GM12865 (cell line): ENCODE data around the gene CCDC149.

Experiments used
- DNase-seq: peaks from one replicate; pipeline ENCODE4 v3.0.0; 2010; ENCODE audit warnings: low read depth
- H3K4me3 ChIP-seq: 2 replicates; pipeline ENCODE4 v1.5.1; 2011; ENCODE audit warnings: mild to moderate bottlenecking, low read depth, low read length, control low read depth
- TF ChIP-seq, protein P1 (sequence below): IDR thresholded peaks from 2 replicates; pipeline ENCODE4 v1.5.1; 2011; ENCODE audit warnings: low read length, control low read depth, low read depth, inconsistent platforms; ENCODE audit not compliant: insufficient read depth; ENCODE audit errors: missing control alignments

The CCDC149 gene

DNA sequence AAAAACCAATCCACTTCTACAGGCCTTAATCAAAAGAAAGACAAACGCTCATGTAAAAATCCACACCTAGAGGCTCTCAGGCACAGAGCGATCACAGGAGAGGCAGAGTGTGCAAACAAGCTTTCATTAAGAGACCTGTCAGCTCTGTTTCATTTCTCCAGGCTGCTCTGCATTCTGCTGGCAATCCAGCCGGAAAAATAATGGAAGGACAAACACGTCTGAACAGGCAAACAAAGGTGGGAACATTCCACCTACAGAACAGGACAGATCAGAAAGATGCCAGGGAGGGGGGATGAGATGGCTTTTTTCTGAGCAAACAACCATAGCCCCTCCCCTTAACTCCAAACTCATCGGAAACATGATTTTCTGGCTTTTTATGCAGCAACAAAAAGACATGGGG, 107.8 kb downstream of the CCDC149 start:
- TF ChIP-seq, protein P1, sequence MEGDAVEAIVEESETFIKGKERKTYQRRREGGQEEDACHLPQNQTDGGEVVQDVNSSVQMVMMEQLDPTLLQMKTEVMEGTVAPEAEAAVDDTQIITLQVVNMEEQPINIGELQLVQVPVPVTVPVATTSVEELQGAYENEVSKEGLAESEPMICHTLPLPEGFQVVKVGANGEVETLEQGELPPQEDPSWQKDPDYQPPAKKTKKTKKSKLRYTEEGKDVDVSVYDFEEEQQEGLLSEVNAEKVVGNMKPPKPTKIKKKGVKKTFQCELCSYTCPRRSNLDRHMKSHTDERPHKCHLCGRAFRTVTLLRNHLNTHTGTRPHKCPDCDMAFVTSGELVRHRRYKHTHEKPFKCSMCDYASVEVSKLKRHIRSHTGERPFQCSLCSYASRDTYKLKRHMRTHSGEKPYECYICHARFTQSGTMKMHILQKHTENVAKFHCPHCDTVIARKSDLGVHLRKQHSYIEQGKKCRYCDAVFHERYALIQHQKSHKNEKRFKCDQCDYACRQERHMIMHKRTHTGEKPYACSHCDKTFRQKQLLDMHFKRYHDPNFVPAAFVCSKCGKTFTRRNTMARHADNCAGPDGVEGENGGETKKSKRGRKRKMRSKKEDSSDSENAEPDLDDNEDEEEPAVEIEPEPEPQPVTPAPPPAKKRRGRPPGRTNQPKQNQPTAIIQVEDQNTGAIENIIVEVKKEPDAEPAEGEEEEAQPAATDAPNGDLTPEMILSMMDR = no peak
- DNase-seq = no peak
- no peak overlapping the region for H3K4me3 ChIP-seq

- no peak overlapping the region for H3K4me3 ChIP-seq
- TF ChIP-seq, protein P1 = no peak
- DNase-seq = no peak
These were observed 110.2 kb downstream of the CCDC149 start for GRCh38 chr4:24802648-24803047.

DNA sequence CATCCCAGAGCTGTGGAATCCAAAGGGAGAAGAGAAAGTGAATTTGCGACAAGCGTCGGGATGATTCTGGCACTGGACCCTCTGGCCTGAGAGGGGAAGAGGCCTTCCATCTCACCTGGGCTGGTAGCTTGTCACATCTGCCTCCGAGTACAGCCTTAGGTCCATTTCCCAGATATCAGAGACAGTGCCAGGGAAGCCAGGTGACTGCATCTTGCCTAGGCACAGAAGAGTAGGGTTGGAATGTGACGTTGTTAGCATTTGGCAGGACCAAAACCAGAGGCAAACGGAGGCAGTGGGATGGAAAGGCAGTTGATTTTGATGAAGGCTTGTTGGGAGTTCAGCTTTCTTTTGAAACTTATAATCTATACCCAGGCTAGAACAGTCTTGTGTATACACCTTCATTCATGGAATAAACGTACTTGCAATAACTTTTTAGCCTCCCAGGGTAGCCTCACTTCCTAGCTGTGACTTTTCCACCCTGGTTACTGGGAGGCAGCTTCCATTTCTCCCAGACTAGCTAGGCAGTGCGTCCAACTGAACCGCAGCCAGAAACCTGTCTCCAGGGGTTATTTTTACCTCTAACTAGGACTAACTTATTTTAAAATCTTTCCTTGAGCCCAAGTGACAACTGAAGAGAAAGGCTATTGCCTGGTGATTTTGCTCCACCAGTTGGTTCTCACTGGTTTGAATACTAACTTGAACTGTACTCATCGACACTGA, 111.5 kb downstream of the CCDC149 start:
- TF ChIP-seq, protein P1 = no peak
- no peak for DNase-seq
- no peak overlapping the region for H3K4me3 ChIP-seq

- no peak overlapping the region for H3K4me3 ChIP-seq
- no peak for DNase-seq
- TF ChIP-seq, protein P1 = no peak
These were observed 112.4 kb downstream of the CCDC149 start for GRCh38 chr4:24800325-24800895.

DNA sequence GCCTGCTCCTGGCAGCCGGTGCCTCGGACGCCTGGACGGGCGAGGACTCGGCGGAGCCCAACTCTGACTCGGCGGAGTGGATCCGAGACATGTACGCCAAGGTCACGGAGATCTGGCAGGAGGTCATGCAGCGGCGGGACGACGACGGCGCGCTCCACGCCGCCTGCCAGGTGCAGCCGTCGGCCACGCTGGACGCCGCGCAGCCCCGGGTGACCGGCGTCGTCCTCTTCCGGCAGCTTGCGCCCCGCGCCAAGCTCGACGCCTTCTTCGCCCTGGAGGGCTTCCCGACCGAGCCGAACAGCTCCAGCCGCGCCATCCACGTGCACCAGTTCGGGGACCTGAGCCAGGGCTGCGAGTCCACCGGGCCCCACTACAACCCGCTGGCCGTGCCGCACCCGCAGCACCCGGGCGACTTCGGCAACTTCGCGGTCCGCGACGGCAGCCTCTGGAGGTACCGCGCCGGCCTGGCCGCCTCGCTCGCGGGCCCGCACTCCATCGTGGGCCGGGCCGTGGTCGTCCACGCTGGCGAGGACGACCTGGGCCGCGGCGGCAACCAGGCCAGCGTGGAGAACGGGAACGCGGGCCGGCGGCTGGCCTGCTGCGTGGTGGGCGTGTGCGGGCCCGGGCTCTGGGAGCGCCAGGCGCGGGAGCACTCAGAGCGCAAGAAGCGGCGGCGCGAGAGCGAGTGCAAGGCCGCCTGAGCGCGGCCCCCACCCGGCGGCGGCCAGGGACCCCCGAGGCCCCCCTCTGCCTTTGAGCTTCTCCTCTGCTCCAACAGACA, 113.1 kb downstream of the CCDC149 start:
- H3K4me3 ChIP-seq = no peak overlapping the region

GRCh38 chr4:24799196-24799543, 113.7 kb downstream of the CCDC149 start:
- H3K4me3 ChIP-seq = no peak overlapping the region
- DNase-seq = no peak
- TF ChIP-seq, protein P1 = no peak

More for the DNA sequence above, 113.1 kb downstream of the CCDC149 start:
- TF ChIP-seq, protein P1 = no peak
- DNase-seq = no peak
